SK-N-SH (cell line): ENCODE results near the gene SLC28A3.

Source experiments
- EP300 ChIP-seq, 2 experiments: IDR thresholded peaks; 2 replicates each; pipeline versions ENCODE4 v1.4.0 to v1.6.1; 2012; ENCODE audit warnings: borderline replicate concordance in 1 of 2, low read depth in 1 of 2, low read length in 1 of 2
- EZH2phosphoT487 ChIP-seq: fragments of 200-600 bp; sonication (generic); IDR thresholded peaks from 2 replicates; pipeline ENCODE4 v1.6.1; 2017; ENCODE audit warnings: low read depth, mixed run types, mild to moderate bottlenecking, antibody characterized with exemption, moderate library complexity, borderline replicate concordance
- FOXM1 ChIP-seq: IDR thresholded peaks from 2 replicates; pipeline ENCODE4 v1.4.0; 2012; ENCODE audit warnings: low read depth, mild to moderate bottlenecking
- JUND ChIP-seq: IDR thresholded peaks from 2 replicates; pipeline ENCODE4 v1.4.0; 2012
- POLR2AphosphoS5 ChIP-seq: IDR thresholded peaks from 2 replicates; pipeline ENCODE4 v1.6.1; 2012; ENCODE audit warnings: low read depth, low read length
- TAF1 ChIP-seq: IDR thresholded peaks from 2 replicates; pipeline ENCODE4 v1.6.1; 2012; ENCODE audit warnings: low read depth, mild to moderate bottlenecking, low read length, moderate library complexity, borderline replicate concordance
- TCF12 ChIP-seq: IDR thresholded peaks from 2 replicates; pipeline ENCODE4 v1.4.0; 2012
- TEAD4 ChIP-seq: IDR thresholded peaks from 2 replicates; pipeline ENCODE4 v1.4.0; 2012; ENCODE audit warnings: mild to moderate bottlenecking, borderline replicate concordance; ENCODE audit not compliant: insufficient read depth
- ZBTB33 ChIP-seq: IDR thresholded peaks from 2 replicates; pipeline ENCODE4 v1.4.0; 2012; ENCODE audit warnings: low read depth, borderline replicate concordance
- TF ChIP-seq, protein P1 (sequence below): fragments of 200-600 bp; sonication (generic); IDR thresholded peaks from 2 replicates; pipeline ENCODE4 v1.6.1; 2017; ENCODE audit warnings: antibody characterized with exemption, mild to moderate bottlenecking, moderate library complexity

DNA sequence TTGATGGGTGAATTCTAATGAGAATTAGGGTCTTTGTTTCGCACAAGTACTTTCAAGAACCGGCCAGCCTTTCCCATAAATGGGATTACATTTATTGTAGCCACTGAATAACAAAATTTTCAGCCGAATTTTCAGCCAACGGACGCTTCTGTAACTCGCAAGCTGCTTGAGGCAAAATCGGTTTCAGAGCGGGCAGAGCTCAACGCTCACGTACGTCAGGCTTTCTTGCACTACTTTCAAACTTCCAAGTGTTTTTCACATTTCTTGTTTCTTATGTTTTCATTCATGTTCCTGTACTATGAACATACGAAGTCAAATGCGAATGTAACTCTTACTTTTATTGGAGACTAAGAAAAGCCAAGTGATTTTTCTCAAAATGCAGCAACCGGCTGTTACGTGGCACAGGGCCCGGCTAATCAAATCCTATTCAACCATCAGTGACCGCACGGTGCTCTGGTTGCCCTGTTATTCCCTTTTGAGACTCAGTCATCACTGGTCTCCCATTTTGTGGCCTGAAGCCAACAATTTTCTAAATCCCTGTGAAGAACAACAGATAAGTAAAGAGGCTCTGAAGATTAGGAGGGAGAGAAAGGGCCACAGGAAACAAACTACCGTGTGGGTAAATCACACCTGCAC, 68.5 kb downstream of the SLC28A3 start:
- TF ChIP-seq, protein P1, sequence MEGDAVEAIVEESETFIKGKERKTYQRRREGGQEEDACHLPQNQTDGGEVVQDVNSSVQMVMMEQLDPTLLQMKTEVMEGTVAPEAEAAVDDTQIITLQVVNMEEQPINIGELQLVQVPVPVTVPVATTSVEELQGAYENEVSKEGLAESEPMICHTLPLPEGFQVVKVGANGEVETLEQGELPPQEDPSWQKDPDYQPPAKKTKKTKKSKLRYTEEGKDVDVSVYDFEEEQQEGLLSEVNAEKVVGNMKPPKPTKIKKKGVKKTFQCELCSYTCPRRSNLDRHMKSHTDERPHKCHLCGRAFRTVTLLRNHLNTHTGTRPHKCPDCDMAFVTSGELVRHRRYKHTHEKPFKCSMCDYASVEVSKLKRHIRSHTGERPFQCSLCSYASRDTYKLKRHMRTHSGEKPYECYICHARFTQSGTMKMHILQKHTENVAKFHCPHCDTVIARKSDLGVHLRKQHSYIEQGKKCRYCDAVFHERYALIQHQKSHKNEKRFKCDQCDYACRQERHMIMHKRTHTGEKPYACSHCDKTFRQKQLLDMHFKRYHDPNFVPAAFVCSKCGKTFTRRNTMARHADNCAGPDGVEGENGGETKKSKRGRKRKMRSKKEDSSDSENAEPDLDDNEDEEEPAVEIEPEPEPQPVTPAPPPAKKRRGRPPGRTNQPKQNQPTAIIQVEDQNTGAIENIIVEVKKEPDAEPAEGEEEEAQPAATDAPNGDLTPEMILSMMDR = no peak
- TF ChIP-seq FOXM1 = no peak
- TF ChIP-seq POLR2AphosphoS5 = no peak
- TF ChIP-seq JUND = no peak
- TF ChIP-seq EZH2phosphoT487 = no peak
- TF ChIP-seq EP300 (IDR thresholded peaks at IDR 0.05; ENCODE audit: borderline replicate concordance in 1 of 2, low read depth in 1 of 2, low read length in 1 of 2) = no peak
- TF ChIP-seq TAF1 = no peak
- no peak for TF ChIP-seq ZBTB33
- no peak for TF ChIP-seq TEAD4
- no peak for TF ChIP-seq TCF12
